BLaER1 (cell line): ENCODE results near the gene EPB41.

Experiments used
- H3K27ac ChIP-seq: shearing (Covaris generic); formaldehyde crosslinking; 2 replicates; pipeline ENCODE4 v1.8.1; 2022
- H3K27me3 ChIP-seq: shearing (Covaris generic); formaldehyde crosslinking; 2 replicates; pipeline ENCODE4 v1.8.1; 2022
- H3K36me3 ChIP-seq: shearing (Covaris generic); formaldehyde crosslinking; 2 replicates; pipeline ENCODE4 v1.8.1; 2022
- H3K4me1 ChIP-seq: shearing (Covaris generic); formaldehyde crosslinking; 2 replicates; pipeline ENCODE4 v1.8.1; 2022
- H3K4me2 ChIP-seq: shearing (Covaris generic); formaldehyde crosslinking; 2 replicates; pipeline ENCODE4 v1.8.1; 2022
- H3K4me3 ChIP-seq: shearing (Covaris generic); formaldehyde crosslinking; 2 replicates; pipeline ENCODE4 v1.8.1; 2022
- H3K9ac ChIP-seq: shearing (Covaris generic); formaldehyde crosslinking; 2 replicates; pipeline ENCODE4 v1.8.1; 2022
- H3K9me3 ChIP-seq: shearing (Covaris generic); formaldehyde crosslinking; 2 replicates; pipeline ENCODE4 v1.8.1; 2022
- H4K20me1 ChIP-seq: shearing (Covaris generic); formaldehyde crosslinking; 2 replicates; pipeline ENCODE4 v1.8.1; 2022
- Cebpa-rat ChIP-seq: shearing (Covaris generic); IDR thresholded peaks from 2 replicates; pipeline ENCODE4 v1.8.1; 2022

The EPB41 gene

DNA sequence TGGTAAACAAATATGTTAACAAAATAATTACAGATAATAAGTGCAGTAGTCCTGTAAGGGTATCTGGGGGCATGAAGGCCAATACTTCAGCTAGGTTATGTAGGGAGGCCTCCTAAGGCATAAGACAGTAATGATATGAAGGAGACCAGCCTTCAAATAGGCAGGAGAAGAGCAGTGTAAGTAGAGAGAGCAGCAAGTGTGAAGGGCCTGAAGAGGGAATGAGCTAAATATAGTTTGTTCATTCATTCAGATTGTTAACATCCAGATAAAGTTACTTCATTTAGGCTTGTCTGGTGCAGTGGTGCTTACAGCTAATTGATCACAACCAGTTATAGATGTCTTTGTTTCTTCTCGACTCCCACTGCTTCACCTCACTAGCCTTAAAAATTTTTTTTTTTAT, 71.1 kb downstream of the EPB41 start:
- TF ChIP-seq Cebpa-rat, result no peak
- Histone ChIP-seq H3K9ac (no peak overlapping the region), H3K27ac (no peak overlapping the region)

DNA sequence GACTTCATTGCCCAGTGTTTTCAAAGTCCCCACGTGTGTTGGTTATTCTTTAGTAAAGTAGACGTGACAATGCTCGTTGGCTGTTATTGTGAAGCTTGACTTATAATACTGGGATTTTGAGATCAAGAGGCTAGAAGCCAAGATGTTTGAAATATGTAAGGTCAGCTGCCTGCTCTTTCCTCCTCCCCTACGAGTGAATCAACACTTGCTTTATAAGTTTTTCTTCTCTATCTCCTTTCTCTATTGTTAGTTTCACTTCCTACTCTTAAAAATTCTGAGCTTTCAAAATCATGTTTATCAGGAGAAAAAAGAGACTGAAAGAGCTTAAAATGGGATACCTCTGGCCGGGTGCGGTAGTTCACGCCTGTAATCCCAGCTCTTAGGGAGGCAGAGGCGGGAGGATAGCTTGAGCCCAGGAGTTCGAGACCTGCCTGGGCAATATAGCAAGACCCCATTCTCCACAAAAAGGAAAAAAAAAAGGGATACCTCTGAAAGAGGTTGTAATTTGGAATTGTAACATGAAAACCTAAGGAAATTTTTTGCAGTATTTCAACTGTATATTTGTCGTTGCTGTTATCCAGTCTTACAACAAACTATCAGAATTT, 72.0 kb downstream of the EPB41 start:
- H3K27me3 ChIP-seq, result no peaks in the 10 kb centered on the region
- no peak for TF ChIP-seq Cebpa-rat
- H3K36me3 ChIP-seq, result peaks cover 52% of the 10 kb centered on the region
- peaks cover 17% of the 10 kb centered on the region for H3K4me1 ChIP-seq
- peaks cover 7% of the 10 kb centered on the region; the same call in 1 of the 2 replicates for H4K20me1 ChIP-seq
- no peak overlapping the region for H3K27ac ChIP-seq
- no peak overlapping the region for H3K9ac ChIP-seq
- no peak overlapping the region for H3K4me3 ChIP-seq
- peaks cover 26% of the 10 kb centered on the region for H3K9me3 ChIP-seq
- H3K4me2 ChIP-seq, result no peak overlapping the region

More for the DNA sequence above, 71.1 kb downstream of the EPB41 start:
- Histone ChIP-seq H4K20me1 (peaks cover 7% of the 10 kb centered on the region; the same call in 1 of the 2 replicates), H3K4me1 (peaks cover 17% of the 10 kb centered on the region), H3K4me3 (no peak overlapping the region), H3K27me3 (no peaks in the 10 kb centered on the region), H3K9me3 (peaks cover 26% of the 10 kb centered on the region), H3K4me2 (peak overlapping the region; percentile 36), H3K36me3 (peaks cover 47% of the 10 kb centered on the region)

DNA sequence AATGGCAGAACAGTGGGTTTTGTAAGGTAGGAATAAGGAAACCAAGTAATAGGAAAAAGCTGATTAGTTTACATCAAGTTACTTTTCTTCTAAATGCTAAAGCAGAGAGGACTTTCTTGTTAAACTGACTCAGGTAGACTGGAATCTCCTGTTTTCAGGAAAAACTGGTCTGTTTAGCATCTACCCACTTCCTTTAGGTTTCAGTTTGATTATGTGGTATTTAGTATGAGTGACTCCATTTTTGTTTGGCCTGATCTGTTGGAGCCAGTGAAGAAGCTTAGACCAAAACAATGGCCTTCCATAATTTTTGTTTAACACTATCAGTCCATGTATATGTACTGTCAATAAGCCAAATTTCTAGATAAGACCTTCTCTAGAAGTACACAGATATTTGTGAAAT, 88.4 kb downstream of the EPB41 start:
- H3K9me3 ChIP-seq, result no peaks in the 10 kb centered on the region
- H3K27me3 ChIP-seq, result no peaks in the 10 kb centered on the region
- H3K27ac ChIP-seq, result no peak overlapping the region
- H4K20me1 ChIP-seq, result no peaks in the 10 kb centered on the region
- H3K4me3 ChIP-seq, result no peak overlapping the region
- peaks cover 34% of the 10 kb centered on the region for H3K36me3 ChIP-seq
- no peak for TF ChIP-seq Cebpa-rat
- H3K4me1 ChIP-seq, result no peaks in the 10 kb centered on the region
- H3K4me2 ChIP-seq, result no peak overlapping the region
- no peak overlapping the region for H3K9ac ChIP-seq

DNA sequence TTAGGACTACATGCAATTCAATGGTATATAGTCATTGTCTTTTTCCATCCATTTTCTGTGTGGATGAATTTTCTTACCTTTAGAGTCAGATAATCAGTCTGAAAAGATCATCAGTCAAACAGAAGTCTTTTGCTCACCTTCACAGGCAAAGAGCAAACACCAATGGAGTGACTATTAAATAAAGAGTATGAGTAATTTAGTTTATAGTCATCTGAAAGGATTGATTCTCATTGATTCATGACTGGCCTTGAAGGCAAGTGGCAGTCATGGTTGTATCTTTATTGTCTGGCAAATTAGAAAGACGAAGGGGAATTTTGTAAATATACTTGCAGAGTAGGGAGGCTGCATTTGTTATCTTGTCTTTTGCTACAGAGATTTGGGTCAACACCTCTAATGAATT, 89.9 kb downstream of the EPB41 start:
- TF ChIP-seq Cebpa-rat, result no peak
- peaks cover 24% of the 10 kb centered on the region for H3K36me3 ChIP-seq
- H3K9ac ChIP-seq, result no peak overlapping the region
- no peaks in the 10 kb centered on the region for H3K9me3 ChIP-seq
- no peaks in the 10 kb centered on the region for H3K4me1 ChIP-seq
- H3K4me2 ChIP-seq, result no peak overlapping the region
- no peaks in the 10 kb centered on the region for H3K27me3 ChIP-seq
- no peaks in the 10 kb centered on the region for H4K20me1 ChIP-seq
- no peak overlapping the region for H3K4me3 ChIP-seq
- H3K27ac ChIP-seq, result no peak overlapping the region

DNA sequence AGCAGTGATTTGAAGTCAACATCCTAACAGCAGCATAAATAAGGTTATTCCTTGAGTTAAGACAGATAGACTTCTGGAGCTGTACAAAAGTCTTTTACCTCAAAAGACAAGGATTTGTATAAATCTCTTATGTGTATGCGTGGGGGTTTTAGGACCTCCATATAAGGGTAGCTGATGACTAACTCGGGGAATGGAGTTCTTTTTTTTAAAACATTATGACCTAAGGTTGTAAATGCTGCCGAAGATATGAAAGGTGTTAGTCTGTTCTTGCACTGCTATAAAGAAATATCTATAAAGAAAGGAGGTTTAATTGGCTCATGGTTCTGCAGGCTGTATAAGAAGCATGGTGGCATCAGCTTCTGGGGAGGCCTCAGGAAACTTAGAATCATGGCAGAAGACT, 90.4 kb downstream of the EPB41 start:
- H3K27ac ChIP-seq, result no peak overlapping the region
- TF ChIP-seq Cebpa-rat, result no peak
- H3K27me3 ChIP-seq, result no peaks in the 10 kb centered on the region

DNA sequence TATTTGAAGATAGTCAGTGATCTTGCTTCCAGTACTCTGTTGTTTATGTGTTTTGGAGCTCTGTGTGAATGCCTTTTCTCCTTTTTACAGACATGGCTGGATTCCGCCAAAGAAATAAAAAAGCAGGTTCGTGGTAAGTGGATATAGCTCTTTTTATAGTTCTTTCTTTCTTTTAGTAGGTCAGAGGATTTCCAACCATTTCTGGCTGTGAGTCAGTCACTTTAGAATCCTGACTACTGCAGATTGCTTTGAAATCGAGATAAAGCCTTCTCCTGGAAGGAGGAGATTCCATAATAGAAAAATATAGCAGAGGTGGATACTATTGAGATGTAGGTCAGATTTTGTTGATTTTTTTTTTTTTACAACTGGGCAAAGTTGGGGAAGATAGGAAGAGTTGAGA, 97.4 kb downstream of the EPB41 start:
- no peak overlapping the region for H3K27ac ChIP-seq
- H3K4me1 ChIP-seq, result no peaks in the 10 kb centered on the region
- H3K4me3 ChIP-seq, result no peak overlapping the region
- H4K20me1 ChIP-seq, result no peaks in the 10 kb centered on the region
- H3K27me3 ChIP-seq, result no peaks in the 10 kb centered on the region
- TF ChIP-seq Cebpa-rat, result no peak
- H3K36me3 ChIP-seq, result peaks cover 35% of the 10 kb centered on the region
- no peak overlapping the region for H3K9ac ChIP-seq
- H3K9me3 ChIP-seq, result no peaks in the 10 kb centered on the region
- H3K4me2 ChIP-seq, result no peak overlapping the region

More for the DNA sequence above, 90.4 kb downstream of the EPB41 start:
- Histone ChIP-seq H3K9ac (no peak overlapping the region), H3K4me3 (no peak overlapping the region), H4K20me1 (no peaks in the 10 kb centered on the region), H3K36me3 (peaks cover 21% of the 10 kb centered on the region), H3K9me3 (no peaks in the 10 kb centered on the region), H3K4me2 (no peak overlapping the region), H3K4me1 (no peaks in the 10 kb centered on the region)

DNA sequence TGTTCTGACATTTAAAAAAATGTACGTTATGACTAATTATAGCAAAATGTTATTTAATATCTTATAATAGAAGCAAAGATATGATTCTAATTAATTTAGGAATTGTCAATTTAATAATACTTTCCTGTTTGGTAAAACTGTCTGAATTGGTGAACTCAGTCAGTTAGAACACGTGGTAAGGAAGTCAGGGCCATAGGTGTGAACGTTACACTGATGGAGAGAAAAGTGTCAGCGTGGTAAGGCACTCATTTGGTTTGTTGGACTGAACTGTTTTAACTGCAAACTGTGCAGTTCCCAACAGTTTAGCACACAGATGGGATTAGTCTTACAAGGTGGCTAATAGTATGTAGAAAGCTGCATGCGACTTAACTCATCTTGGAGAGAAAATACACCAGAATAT, 102.9 kb downstream of the EPB41 start:
- Histone ChIP-seq H3K4me2 (no peak overlapping the region), H3K27ac (no peak overlapping the region), H3K36me3 (peaks cover 60% of the 10 kb centered on the region), H3K27me3 (no peaks in the 10 kb centered on the region), H3K4me1 (no peaks in the 10 kb centered on the region), H4K20me1 (no peaks in the 10 kb centered on the region), H3K9me3 (no peaks in the 10 kb centered on the region), H3K4me3 (no peak overlapping the region), H3K9ac (no peak overlapping the region)
- no peak for TF ChIP-seq Cebpa-rat

DNA sequence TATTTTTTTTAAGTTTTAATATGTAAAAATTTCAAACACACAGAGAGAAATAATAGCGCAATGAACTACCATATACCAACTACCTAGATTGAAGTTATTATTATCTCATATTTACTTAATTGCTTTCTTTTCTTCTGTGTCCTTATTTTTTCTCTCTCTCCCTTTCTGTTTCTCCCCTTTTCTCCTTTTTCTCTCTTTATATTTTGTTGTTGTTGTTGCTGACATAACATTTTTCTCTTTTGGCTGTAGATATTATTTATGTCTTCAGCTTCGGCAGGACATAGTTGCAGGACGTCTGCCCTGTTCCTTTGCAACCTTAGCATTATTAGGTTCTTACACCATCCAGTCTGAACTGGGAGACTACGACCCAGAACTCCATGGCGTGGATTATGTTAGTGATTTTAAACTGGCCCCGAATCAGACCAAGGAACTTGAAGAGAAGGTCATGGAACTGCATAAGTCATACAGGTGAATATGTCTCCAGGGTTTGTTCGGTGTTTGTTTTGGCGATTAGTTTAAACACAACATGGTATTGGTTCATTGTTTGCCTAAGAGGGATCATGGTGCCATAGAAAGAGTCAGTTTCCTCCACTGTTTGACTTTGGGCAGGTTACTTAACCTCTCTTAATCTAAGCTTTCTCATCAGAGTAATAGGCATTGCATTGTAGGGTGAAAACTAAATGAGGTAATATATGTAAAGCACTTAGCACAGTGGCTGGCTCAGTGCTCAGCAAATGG, 103.8 kb downstream of the EPB41 start:
- Histone ChIP-seq H4K20me1 (no peaks in the 10 kb centered on the region), H3K36me3 (peaks cover 65% of the 10 kb centered on the region)

DNA sequence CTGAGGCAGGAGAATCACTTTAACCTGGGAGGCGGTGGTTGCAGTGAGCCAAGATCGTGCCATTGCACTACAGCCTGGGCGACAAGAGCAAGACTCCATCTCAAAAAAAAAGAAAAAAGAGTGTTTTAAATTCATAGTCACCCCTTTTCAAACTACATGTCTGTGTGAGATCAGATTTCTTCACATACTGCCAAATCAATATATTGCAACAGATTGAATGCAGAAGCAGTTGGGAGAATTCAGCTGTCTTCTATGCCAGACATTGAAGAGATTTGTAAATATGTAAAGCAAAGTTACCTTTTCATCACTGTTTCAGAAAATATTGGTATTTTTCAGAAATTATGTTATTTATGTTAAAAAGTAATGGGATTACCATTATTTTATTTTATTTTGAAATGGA, 108.3 kb downstream of the EPB41 start:
- H3K27me3 ChIP-seq, result no peaks in the 10 kb centered on the region
- no peaks in the 10 kb centered on the region for H3K4me1 ChIP-seq
- H3K4me3 ChIP-seq, result no peak overlapping the region
- no peak overlapping the region for H3K9ac ChIP-seq
- no peak for TF ChIP-seq Cebpa-rat
- no peaks in the 10 kb centered on the region for H4K20me1 ChIP-seq
- peaks cover 49% of the 10 kb centered on the region for H3K36me3 ChIP-seq
- no peak overlapping the region for H3K27ac ChIP-seq
- no peak overlapping the region for H3K4me2 ChIP-seq
- no peaks in the 10 kb centered on the region for H3K9me3 ChIP-seq

More for the DNA sequence above, 103.8 kb downstream of the EPB41 start:
- no peak overlapping the region for H3K4me3 ChIP-seq
- no peaks in the 10 kb centered on the region for H3K9me3 ChIP-seq
- H3K27ac ChIP-seq, result no peak overlapping the region
- no peak overlapping the region for H3K4me2 ChIP-seq
- TF ChIP-seq Cebpa-rat, result no peak
- no peak overlapping the region for H3K9ac ChIP-seq
- H3K27me3 ChIP-seq, result no peaks in the 10 kb centered on the region
- H3K4me1 ChIP-seq, result no peaks in the 10 kb centered on the region

DNA sequence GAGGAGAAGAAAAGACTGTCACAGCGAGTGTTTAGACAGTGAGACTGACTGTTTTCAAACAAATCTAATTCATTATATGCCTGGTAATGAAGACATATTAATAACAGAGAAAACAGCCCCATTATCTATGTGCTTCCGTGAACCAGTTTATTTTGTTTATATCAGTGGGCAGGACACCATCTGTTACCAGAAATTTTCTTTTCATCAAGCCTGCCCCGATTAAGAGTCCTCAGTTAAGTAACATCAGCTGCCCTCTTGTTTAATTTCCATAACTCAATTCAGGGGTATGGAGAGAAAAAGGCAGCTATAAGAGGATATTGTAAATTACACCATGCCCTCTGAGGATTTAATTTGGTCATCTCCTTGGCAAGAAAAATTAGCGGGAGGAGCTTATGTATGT, 115.3 kb downstream of the EPB41 start:
- no peak overlapping the region for H3K4me3 ChIP-seq
- peaks cover 37% of the 10 kb centered on the region for H3K36me3 ChIP-seq
- no peaks in the 10 kb centered on the region for H3K4me1 ChIP-seq
- H3K9ac ChIP-seq, result no peak overlapping the region
- H3K4me2 ChIP-seq, result no peak overlapping the region
- H3K9me3 ChIP-seq, result no peaks in the 10 kb centered on the region
- H3K27me3 ChIP-seq, result no peaks in the 10 kb centered on the region
- no peak for TF ChIP-seq Cebpa-rat
- no peaks in the 10 kb centered on the region for H4K20me1 ChIP-seq
- H3K27ac ChIP-seq, result no peak overlapping the region
